ENCODE data around the gene DCBLD2.
A peak's percentile ranks its signal among the peaks of the same experiment; 100 is the strongest.

The DCBLD2 gene

DNA sequence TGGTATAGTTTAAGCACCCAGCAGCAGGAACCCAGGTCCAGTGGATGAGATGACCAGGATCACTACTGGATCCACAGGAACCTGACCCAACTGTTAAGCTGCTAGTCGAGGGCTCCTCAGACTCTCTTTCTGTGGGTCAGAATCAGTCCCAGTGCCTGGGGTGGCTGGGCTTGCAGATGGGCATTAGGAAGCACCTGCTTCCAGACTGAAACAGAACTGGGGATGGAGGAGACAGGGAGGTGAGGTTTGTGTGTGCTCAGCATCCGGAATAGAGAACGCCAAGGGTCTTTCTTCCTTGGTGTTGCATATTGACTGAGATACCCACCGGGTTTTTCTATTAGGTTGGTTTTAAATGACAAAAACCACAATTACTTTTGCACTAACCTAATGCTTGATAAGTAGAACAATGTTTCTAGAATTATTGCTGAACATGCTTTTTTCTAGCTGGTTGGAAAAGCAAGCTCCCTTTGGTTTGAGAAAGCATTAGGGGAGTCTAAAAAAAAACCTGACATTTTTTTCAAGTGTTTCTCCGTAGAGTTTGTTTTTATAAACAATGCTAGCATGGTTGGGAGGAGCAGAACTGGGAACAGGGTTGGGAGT lies 137.6 kb downstream of the DCBLD2 start:
- DNase-seq, result no peak

DNA sequence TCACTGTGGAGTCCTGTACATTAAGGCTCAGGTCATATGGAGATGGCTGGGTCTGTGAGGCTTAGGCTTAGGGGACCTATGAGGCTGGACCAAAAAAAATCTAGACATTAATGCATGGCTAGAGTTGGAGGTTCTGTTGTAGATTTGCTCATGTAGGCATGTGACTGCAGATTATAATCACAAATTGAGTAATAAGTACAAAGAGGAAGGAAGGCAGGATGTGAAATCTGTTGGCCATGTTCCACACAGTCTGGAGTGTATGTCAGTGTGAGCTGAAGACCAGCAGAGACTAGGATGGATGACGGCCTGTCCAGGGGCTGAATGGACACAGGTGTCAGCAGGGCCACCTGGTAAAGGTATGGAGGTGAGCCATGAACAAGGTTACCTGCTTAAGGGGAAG lies 138.4 kb downstream of the DCBLD2 start, which contains the start of gene ST3GAL6:
ST3GAL6 (plus strand) TSS at position 265 of the 400 bp plus-strand sequence. CDS start 5,101 bp downstream, outside the sequence.
- DNase-seq, result peak in 1 of 2 donors; percentile 22

DNA sequence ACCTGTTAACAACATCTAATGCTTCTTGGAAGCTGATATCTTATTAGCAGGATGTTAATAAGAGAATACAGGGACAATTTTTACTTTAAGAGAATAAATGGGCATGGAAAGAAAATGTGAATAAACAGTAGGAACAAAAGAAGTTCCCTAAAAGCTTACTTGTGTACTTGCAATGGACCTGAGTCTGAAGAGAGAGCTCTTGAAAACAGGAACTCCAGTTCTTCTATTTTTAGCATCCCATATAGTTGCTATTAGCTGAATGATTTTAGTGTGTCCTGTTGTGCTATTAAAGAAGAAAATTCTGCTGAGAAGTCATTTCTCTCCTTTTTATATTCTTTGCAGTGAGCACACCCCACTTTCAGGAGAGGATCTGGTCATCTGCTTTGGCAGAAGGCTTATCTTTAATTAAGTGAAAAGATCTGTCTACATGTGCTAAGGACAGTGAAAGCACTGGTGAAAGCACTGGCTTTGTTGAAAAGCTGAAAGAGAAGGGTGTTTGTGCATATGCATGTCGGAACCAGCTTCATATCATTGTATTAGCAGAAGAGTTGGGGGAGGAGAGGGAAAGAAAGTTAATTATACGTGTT lies 139.8 kb downstream of the DCBLD2 start:
- DNase-seq, result no peak

DNA sequence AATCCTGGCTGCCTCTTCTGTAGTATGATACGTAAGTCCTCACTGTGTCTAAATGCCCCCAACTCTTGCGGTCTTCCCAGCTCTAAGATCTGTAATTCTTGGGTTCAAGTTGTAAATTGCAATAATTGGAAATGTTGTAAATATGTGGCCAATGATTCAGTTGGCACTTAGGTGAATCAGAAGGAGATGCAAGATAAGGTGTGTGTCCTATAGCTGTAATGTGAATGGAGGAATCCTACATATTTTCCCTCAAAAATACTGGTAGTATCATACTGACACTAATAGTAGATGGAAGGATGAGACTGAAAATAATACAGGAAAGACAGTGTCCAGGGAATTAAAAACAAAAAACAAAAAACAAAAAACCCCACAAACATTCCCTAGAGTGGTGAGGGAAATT lies 141.9 kb downstream of the DCBLD2 start:
- no peak for DNase-seq

DNA sequence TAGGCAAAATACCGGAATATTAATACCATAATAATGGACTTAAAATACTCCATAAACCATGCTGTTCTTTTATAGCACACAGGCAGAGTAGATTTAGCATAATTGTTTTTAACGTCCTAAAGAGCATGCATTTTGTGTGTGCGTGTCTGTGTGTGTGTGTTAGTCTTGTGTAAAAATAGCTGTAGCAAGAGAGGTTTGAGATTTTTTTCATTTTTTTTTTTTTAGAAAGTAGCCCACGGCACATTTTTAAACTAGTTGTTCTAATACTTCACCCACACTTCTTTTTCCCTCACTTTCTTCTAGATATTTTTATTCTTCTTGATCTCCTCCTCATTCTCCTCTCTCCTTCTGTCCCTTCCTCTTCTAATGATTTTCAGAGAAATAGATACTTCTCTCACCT lies 145.9 kb downstream of the DCBLD2 start:
- DNase-seq, result no peak

DNA sequence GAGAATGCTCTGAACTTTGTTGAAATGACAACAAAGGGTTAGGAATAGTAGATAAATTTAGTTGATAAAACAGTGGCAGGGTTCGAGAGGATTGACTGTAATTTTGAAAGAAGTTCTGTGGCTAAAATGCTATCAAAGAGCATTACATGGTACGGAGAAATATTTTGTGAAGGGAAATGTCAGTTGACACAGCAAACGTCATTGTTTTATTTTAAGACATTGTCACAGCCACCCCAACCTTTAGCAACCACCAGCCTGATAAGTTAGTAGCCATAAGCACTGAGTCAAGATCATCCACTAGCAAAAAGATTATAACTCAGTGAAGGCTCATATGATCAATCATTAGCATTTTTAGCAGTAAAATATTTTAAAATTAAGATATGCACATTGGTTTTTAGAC lies 147.0 kb downstream of the DCBLD2 start:
- no peak for DNase-seq

DNA sequence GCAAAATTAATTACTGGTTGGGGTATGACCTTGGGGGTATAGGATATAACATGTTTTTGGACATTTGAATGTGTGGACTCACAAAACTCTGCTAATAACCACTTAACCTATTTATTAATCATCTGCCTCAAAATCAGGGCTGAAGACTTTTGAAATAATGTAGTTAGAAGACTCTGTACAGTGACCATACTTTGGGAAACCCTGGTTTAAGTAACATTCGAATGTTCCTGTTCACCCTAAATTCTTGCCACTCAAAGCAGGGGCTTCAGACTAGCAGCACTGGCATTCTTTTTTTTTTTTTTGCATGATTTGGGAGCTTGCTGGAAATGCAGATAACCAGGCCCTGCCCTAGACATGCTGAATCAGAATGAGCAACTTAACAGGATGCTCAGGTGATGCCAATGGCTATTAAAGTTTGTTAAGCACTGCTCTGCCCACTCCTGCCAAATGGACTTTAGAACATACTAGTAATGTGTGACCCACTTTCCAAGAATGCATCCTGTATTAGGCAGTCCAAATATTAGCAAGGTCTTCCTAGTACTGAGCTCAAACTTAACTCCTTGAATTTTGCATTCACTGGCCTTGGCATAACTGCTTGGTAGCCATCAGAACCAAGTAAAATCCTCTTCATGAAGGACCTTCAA lies 151.1 kb downstream of the DCBLD2 start:
- no peak for DNase-seq

DNA sequence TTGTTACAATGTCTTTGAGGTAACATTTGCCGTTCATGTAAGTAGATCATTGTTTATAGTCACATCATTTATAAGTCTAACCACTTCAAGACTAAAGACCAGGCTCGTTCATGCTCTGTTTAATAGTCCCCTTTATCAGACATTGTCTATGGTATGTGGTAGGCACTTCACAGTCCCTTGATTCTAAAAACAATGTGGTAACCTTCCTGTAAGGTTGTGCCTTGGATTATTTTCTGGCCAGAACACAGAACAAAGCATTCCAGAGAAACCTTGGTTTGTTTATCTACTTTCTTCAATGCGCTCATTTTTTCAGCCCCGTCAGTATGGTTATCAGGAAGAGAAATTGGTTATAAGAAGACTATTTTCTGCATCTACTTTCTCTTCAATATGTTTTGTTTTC lies 154.6 kb downstream of the DCBLD2 start:
- no peak for DNase-seq

DNA sequence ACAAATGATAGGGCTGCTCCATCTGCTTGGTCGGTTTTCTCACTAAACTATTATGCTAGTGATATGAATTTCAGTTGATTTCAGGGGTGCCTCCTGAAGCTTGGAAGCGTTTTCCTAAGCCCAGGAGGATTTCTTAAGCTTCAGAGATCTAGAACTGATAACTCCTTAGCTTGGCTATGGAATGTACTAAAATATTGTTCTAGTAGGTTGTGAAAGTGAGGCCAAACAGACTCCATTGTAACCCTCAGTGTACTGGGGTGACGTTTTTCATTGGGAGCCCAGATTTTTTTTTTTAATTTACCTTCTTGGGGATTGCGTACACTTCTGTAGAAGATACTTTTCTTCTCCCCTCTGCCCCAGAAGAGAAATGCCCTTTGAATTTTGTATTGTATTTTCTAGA lies 155.4 kb downstream of the DCBLD2 start:
- DNase-seq, result no peak
